ENCODE measurements around the gene COL27A1.
A peak's percentile ranks its signal among the peaks of the same experiment; 100 is the strongest.

The COL27A1 gene

GRCh38 chr9:114229295-114229694, 74.0 kb downstream of the COL27A1 start:
- peak; percentile 38 for DNase-seq

- DNase-seq, result no peak
These were observed 74.7 kb downstream of the COL27A1 start for GRCh38 chr9:114230068-114230467.

GRCh38 chr9:114231273-114231672, 75.9 kb downstream of the COL27A1 start:
- DNase-seq, result no peak

DNA sequence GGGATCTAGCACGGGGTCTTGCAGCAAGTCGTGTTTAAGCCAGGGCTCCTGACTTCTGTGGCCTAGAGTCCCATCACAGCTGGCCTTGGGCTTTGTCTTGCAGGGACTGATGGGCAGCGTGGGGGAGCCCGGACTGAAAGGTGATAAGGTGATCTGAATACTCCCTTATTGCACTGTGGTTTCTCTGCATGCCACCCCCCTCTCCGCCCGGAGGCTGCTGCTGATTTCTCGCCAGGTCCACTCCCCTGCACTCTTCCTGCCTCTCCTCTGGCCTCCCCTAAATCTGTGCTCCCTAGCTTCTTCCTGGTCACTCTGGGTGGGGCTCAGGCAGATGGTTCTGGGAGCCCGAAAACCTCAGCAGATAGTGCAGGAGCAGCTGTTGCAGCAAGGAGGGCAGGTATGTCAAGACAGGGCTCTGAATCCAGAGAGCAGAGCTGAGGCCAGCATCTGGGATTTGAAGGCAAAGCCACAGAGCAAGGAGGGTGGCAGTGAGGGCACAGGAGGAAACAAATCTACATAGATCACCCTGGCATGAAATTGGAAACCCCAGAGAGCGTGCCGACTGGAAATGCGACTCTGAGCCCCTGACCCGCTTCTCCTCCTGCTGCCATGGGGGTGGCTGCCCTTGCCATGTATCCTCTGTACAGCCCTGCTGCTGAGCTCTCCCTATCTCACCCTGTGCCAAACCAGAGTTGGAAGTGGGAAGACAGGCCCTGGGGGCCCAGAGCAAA, 76.5 kb downstream of the COL27A1 start:
- no peak for DNase-seq

DNA sequence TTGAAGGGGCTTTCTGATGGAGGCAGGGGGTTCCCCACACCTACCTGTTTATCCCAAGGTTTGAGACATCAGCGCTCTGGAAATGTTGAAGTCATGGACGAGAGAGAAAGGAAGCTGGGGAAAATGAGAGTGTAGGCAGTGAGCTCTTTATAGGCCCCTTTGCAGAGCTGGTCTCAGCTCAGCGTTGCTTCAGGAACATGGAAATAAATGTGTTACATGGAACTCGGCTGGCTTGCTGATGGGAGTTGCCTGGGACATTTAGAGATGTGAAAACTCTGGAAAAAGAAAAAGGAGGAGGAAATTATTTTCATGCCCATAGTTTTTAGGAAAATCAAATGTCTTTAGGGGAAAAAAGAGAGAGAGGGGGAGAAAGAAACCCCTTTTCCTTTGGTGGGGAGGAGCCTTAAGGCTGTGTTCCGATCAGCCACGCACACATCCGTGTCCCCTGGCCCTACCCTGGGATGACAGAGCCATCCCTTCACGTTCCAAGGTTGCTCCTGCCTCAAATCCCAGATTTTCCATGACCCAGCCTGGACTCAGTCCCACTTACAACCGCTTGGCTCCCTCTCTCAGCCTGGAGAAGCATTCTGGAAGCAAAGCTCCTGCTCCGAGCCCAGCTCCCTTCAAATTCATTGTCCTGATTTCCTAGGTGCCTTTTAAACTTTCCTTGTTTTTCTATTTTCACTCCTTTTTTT, 78.3 kb downstream of the COL27A1 start:
- no peak for DNase-seq

DNA sequence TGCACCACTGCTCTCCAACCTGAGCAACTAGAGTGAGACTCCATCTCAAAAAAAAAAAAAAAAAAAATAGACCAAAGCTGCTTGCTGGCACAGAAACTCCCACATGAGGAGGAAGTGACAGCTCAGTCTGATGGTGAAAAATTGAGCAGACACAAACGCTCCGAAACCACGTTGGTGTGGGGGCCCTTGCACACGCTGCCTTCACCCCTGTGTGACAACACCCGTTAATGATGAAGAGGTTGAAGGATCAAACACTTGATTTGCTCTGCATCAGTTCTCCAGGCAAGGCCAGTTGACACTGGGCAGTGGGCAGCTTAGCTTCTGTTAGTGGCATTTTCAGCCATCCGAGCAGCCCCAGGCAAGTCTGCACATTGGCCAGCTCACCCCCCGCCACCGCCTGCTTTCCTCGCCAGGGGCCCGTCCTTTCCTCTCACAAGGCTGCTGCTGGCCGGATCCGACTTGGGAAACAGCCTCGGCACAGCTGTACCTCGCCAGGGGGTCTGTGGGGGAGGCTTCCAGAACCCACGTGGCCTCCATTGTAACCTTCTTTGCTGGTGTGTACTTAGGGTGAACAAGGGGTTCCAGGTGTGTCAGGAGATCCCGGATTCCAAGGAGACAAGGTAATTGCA, 79.8 kb downstream of the COL27A1 start:
- DNase-seq, result peak; percentile 25

DNA sequence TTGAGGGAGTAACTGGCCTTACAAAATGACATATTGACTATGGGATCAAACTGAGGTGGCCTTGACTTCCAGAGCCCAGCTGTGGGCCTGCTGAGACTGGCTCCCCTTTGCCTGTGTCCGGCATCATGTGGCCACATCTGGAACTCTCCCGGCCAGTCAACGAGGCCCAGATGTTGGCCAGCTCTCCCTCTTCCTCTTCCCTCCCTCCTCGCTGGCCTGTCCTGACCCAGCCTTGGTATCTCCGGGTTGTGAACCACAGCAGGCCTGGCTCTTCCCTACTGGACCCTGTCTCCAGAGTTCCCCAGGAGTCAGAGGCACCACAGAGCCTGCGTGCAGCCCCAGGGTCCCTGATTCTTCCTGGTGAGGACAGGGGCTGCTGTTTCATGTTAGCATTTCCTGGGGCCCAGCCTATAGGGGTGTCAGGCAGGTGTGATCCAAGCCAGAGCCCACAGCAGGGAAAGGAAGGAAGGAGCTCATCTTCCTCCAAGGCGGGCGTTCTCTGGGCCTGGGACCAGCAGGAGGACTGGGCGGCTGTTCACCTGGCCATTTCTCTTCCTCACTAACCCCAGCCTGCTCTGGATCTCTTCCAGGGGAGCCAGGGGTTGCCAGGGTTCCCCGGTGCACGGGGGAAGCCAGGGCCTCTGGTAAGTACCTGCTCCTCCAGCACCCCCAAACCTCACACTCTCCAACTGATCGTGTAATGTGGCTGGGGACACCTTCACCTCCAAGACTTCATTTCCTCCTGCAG, 81.2 kb downstream of the COL27A1 start:
- no peak for DNase-seq

- no peak for DNase-seq
These were observed 81.9 kb downstream of the COL27A1 start for GRCh38 chr9:114237247-114237646.

GRCh38 chr9:114237781-114238180, 82.4 kb downstream of the COL27A1 start:
- DNase-seq, result no peak

- no peak for DNase-seq
These were observed 83.1 kb downstream of the COL27A1 start for GRCh38 chr9:114238472-114238871.

DNA sequence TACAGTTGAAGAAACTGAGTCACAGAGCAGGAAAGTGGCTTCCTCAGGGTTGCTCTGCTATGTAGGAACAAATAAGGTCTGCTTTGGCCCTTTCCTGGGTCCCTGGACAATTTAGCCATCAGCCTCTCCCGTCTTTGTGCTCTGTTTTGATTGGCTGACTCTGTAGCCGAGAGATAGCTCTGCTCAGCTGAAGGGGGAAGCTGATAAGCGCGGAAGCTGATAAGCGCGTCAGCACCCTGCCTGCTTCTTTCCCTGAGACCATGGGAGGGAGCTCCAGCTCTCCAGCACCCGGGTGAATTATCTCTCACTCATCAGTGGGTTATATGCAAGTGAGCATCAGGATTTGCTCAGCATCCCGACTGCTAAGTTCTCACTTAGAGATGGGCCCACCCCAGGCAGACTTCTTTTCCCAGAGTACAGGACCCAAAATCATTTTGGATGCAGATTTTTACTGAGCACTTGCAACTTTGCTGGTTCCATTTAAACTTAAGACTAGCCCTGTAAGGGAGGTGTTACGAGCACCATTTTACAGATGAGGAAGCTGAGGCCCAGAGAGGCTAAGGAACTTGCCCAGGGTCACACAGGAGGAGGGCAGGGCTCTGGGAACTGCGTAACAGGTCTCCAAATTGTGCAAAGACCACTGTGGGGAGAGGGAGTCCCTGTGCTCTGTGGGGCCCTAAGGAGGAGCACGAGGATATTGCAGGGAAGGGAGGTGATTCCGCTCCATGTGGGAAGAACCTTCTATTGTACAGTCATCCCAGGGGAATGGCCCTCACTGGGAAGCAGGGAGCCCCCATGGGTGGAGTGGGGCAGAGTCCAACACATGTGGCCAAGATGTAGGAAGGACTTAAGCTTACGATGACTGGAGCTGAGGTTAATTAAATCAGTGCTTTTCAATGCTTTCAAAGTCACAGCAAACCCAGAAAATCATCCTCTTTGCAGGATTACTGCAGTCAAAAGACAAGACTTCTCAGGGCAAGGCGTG, 83.8 kb downstream of the COL27A1 start:
- peak; percentile 63 for DNase-seq

GRCh38 chr9:114240216-114240615, 84.9 kb downstream of the COL27A1 start:
- DNase-seq, result no peak

- DNase-seq, result peak; percentile 30
These were observed 85.6 kb downstream of the COL27A1 start for GRCh38 chr9:114240647-114241558.

GRCh38 chr9:114242837-114243236, 87.5 kb downstream of the COL27A1 start:
- no peak for DNase-seq

DNA sequence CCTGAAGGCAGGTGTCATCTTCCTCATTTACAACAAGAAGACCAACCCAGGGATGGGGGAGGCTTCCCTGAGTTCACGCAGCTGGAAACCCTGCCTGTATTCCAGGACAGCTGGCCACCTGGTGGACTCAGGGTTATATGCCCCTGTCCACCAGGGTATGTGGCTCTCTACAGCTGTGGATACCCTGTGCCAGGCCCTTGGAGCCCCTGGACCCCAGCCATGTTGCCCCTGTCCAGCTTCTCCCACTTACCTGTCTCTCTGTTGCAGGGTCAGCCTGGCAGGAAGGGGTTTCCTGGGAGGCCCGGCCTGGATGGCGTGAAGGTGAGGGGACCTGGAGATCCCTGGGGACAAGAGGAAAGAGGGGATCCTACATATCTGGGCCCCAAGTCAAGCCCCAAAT, 87.9 kb downstream of the COL27A1 start:
- DNase-seq, result no peak

DNA sequence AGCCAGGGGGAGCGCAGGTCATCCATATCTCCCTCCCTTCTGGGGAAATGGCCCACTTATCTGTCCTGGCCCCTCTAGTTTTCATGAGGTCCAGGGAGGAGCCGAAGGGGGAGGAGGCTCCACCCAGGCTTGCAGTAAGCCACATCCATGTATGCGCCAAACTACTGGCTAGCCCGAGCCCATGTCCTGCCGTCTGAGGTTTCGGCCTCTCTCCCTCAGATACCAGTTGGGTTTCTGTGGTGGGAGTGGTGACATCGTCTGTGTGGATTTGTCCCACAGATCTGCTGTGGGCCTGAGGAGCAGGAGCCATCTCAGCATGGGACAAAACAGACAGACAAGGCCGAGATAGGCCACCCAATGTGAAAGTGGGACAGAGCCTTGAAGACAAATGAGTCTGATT, 89.2 kb downstream of the COL27A1 start:
- peak; percentile 46 for DNase-seq

- DNase-seq, result peak; percentile 95
These were observed 91.2 kb downstream of the COL27A1 start for GRCh38 chr9:114246558-114246957.

- no peak for DNase-seq
These were observed 91.7 kb downstream of the COL27A1 start for GRCh38 chr9:114247077-114247476.

GRCh38 chr9:114247491-114247890, 92.2 kb downstream of the COL27A1 start:
- DNase-seq, result no peak

DNA sequence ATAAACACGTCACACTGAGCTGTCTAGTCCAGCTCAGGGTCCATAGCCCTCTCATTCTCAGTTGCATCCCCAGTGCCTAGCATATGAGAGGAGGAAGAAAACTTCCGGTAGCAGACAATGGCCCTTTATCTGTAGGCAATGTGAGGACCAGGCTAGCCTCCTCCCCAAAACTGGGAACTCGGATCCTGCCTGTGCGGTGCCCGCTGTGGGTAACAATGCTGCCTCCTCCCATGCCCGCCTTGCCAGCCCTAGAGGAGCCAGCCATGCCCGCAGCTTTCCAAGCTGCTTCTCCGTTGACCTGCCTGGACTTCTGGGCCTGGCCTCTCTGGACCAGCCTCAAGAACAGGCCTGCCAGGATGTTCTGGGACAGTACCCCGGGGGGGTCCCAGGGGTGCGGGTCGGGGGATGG, 93.0 kb downstream of the COL27A1 start:
- no peak for DNase-seq

Measured in fibroblast of skin of scalp (primary cell).